EL (cell line): ENCODE measurements around the gene BICC1.
A peak's percentile ranks its signal among the peaks of the same experiment; 100 is the strongest.
"Not testable (repeated sequence)": the region's sequence is repeated elsewhere in the genome, so short reads cannot be mapped to it uniquely, and the experiment has no call there.

Source experiments
- DNase-seq: peaks from one replicate; pipeline ENCODE4 v3.0.0-alpha.2; 2016

The BICC1 gene

DNA sequence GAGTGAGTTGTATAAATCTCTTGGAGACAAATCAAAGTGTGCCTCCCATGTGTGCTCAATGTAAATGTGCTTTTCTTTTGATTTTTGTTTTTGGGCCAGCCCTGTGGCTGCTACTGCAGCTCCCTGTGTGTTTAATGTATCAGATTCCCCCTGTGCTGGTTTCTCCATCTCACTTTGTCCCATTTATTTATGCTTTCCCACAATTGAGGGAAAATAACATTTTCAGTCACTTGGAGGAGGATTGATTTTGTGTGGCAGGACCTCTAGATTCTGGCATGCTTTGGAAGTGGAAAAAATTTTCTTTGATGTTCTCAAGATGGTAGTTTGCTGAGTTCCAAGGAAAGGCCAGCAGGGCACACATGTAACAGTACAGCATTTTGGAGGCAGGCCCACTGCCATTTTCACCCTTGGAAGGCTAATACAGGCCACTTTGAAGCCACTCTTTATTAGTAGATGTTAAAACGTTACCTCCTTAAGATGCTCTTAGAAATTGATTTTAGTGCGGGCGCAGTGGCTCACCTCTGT lies 323.6 kb downstream of the BICC1 start:
- DNase-seq: no peak

- no peak for DNase-seq
Measured at GRCh38 chr10:58836991-58837575, 324.4 kb downstream of the BICC1 start.

DNA sequence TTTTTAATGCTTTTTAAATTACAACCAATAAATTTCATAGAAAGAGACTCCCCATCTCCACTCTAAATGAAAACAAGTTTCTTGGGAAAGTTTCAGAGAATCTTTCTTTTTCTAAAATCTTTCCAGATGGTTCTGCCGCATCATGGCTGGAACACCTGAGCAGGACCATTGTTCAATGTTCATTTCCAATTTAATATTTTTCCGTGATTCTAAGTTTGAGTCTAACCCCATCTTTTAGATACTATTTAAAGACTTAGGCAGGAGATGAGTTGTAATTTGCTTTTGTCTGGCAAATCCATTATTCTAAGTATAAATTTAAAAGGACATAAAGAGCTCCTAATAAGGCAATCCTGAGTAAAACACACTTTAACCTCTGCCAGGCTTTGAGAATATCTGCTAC lies 325.2 kb downstream of the BICC1 start:
- DNase-seq: no peak

DNA sequence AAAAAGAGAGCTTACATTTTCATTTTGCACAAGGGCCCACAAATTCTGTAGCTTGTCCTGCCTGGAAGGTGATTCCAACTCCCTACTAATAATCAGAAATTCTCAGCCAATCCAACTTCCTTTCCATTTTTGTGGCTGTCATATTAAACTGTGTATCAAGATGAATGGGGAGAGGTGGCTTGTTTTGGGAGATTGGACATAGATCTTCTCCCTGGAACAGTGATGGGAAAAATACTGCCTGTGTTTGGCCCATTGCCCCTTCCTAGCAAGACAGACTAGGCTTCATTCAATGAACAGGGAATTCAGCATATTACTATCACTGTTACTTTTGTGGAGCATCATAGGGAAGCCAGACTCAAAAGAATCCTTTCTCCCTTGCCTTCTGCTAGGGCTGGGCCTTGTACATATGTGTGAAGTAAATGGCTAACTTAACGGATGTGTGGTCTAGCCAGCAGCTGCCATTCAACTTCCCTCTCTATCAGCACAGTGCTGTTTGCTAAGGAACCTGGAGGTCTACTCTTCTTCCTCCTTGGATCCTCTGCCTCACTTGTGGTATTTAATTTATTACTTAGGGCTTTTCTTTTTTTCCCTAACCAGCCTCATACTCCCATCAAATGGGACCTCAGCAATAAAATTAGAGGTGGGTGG lies 326.0 kb downstream of the BICC1 start:
- no peak for DNase-seq

DNA sequence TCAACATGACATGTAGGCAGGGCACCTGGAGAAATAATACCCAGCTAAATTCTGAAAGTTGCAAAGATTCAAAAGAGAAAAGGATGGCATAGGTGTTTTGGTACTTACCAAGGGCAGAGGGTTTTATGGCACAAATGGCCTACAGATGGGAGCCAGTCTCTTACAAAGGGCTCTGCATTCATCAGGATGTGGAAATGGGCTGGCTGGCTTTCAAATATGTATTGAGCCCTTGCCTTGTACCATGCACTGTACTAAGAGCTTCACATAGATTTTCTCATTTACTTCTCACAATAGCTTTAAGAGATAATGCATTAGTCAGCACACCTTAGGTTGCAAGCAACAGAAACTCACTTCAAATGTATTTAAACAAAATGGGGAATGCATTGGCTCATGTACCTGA lies 327.1 kb downstream of the BICC1 start:
- DNase-seq: peak; percentile 19

DNA sequence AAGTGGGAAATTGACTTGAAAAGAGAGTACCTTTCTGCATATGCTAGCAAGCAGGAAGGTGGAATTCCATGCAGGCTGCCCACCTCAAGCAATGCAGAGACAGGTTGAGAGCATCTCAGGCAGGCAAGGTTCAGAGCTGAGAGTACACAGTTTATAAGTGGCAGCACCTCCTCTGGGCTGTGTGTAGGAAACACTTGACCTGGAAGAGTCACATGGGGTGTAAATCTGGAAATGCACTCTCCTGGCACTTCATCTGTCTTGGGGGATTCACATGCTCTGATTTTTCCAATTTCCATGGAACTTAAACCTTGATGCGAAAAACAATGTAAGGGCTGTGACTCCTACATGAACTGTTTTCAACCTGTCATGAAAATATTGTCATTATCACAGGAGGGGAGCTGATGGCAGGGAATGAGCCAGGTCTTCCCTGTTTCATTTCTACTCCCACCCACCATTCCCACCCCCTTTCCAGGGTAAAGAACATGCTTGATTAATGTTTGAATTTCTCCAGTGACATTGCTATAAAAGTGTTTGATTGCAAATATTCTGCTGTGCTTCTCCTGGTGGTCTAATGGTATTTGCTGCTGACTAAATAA lies 328.3 kb downstream of the BICC1 start:
- no peak for DNase-seq

DNA sequence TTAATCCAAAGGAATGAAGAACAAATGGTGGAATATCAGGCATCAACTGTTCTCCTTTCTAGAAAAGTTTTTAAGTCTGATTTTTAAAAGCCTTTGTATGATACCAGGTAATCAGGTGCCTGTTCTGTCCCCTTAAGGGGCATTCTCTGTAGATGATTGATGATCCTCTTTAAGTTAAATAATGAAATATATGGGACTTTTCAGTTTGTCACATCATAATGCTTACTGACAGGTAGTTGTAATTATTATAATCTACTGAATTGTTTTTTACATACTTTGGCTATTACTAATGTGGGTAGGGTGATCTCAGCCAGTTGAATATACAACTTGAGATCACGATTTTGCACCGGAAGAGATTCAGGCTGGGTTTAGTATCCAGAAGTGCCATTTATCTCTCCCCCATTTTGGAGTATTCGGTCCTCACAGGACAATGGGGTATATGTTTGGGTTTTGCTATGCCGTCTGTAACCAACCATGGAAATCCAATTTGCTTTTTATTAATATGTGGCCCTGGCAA lies 330.2 kb downstream of the BICC1 start:
- DNase-seq: peak; percentile 50

DNA sequence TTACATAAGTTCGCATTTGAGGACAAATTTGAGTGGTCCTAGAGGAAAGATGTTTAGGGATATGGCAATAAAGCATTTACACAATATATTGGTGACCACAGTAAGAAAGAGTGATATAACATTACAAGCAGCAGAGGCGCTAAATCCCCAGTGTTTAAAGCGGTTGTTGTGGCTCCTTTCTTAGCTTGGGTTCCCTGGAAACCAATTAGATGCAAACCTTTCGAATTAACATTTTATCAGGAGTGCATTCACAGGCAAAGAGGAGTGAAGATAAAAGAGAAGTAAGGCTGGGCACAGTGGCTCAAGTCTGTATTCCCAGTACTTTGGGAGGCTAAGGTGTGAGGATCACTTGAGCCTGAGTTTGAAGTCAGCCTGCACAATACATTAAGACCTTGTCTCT lies 331.1 kb downstream of the BICC1 start:
- DNase-seq: no peak

GRCh38 chr10:58844680-58845079 lies 332.0 kb downstream of the BICC1 start:
- no peak for DNase-seq

DNA sequence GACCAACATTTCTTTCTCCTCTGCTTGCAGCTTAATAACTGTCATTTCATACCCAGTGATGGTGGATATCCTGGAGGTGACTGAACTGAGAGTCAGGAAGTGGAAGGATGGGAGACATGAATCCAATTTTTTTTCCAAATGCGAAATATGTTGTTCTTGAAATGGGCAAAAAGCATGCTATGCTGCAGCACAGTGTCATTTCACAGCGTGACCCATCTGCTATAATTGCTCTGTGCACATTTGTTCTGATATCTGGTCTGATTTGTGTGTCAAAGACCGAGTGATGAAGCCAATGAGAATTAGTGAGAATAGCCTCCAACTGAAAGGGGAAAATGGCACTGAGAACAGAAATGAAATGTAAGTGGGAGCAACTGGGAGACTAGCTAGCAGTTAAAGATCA lies 334.2 kb downstream of the BICC1 start:
- DNase-seq: no peak

DNA sequence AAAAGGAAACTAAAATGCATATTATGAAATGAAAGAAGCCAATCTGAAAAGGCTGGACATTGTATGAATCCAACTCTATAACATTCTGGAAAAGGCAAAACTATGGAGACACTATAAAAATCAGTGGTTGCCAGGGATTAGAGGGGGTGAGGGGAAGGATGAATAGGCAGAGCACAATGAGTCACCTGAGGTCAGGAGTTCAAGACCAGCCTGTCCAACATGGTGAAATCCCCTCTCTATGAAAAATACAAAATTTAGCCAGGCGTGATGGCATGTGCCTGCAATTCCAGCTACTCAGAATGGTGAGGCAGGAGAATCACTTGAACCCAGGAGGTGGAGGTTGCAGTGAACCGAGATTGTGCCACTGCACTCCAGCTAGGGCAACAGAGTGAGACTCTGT lies 338.9 kb downstream of the BICC1 start:
- peak; percentile 54 for DNase-seq

- no peak for DNase-seq
Measured at GRCh38 chr10:58853668-58854067, 341.0 kb downstream of the BICC1 start.

DNA sequence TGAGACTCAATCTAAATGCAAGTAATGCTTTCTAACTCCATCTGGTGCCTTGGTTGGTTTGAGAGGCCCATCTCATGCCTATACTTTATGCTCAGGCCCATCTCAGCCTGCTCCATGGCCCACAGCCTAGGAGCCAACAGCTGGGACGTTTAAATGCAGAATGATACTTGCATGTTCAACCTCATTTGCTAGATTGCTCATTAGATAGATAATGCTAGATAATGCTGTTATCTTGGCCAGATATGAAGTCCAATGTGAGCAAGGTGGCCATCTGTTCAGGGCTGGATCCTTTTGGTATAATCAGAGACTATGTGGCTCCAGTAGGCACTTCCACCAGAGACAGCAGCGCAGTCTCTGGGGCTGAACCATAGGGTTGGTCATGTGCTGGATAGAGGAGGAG lies 342.1 kb downstream of the BICC1 start:
- DNase-seq: no peak

DNA sequence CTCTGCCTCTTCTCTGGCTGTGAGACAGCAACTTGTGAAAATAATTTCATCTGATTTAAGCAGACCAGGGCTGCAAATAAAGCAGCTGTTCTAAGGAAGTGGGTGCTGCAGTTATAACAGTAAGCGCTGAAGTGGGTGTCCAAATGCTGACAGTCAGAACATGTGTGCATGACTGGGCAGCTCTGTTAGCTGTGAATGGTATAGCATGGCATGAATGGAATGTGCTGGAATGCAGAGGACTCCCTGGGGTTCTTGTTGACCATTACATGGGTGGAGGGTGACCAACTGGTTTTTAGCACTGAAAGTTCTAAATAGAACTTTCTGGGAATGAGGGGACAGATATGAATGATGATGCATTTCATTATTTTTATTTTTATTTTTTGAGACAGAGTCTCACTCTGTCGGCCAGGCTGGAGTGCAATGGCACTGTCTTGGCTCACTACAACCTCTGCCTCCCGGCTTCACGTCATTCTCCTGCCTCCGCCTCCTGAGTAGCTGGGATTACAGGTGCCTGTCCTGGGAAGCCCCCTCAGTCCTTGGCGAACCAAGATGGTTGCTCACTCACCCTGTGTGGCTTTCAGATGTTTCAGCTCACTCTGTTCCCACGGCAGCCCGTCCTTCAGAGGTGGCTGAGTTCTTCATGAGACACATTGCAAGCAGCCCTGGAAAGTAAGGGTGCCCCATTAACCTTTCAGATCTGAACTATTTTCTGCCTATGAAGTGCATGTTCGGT lies 344.0 kb downstream of the BICC1 start:
- DNase-seq: peak; percentile 99

DNA sequence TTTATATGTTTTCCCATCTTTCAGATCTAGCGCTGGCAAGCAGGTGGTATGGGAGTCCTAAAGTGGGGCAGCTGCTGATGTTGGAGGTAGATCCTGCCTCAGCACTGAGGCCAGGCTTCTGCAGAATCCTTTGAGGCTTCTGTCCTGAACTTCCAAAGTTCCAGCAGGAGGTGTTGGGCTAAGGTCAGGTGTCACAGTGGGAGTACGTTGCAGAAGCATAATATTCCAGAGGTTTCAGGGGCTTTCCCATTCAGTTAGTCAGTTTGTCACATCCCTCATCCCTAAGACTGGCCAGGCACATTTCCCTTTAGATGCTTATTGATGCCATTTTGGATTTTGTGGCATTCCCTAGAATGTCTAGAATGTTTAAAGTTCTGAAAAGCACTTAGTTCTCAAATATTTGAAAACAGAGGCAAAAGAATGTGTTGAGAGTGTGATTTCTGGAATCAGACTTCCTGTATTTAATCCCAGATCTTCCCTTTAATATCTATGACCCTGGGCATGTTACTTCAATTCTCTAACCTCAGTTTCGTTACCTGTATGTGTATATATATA lies 344.7 kb downstream of the BICC1 start:
- DNase-seq: peak; percentile 30

DNA sequence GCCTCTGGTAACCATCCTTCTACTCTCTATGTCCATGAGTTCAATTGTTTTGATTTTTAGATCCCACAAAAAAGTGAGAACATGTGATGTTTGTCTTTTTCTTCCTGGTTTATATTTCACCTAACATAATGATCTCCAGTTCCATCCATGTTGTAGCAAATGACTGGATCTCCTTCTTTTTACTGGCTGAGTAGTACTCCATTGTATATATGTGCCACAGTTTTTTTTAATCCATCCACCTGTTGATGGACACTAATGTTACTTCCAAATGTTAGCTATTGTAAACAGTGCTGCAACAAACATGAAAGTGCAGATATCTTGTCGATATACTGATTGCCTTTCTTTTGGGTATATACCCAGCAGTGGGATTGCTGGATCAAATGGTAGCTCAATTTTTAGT lies 345.5 kb downstream of the BICC1 start:
- DNase-seq: not testable (repeated sequence)

DNA sequence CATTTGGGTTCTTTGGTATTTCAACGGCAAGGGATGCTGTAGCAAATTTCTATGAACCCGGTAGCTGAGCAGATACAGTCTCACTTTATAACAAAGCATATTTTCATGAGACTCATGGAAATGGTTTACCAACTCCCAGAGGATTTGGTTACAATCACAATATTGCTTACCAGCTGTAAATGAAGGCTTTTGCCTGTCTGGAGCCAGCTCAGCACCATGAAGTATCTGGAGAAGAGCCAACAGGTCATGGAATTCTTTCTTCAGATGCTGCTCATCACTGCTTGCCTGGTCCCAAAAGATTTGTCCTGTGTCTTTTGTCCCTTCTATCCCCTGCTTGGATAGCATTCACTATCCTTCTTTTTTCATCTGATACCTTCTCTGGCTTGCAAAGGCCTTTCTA lies 346.9 kb downstream of the BICC1 start:
- DNase-seq: no peak

DNA sequence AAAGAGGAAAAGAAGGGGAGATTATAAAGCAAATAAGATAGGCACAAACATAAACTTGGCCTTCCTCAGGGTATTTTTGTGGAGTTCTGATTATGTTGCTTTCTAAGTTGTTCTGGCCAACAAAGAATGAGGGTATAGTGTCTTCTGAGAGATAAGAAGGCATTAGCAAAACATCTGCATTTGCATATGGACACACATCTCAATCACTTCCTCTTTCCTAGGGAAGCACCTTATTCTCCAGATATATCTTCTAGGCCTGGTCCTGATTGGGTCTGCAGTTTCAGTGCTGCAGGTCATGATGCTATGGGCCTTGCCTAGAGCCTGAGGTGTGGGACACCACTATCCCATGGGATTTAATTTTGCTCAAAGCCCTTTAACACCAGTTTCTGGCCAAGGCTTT lies 355.0 kb downstream of the BICC1 start:
- no peak for DNase-seq

DNA sequence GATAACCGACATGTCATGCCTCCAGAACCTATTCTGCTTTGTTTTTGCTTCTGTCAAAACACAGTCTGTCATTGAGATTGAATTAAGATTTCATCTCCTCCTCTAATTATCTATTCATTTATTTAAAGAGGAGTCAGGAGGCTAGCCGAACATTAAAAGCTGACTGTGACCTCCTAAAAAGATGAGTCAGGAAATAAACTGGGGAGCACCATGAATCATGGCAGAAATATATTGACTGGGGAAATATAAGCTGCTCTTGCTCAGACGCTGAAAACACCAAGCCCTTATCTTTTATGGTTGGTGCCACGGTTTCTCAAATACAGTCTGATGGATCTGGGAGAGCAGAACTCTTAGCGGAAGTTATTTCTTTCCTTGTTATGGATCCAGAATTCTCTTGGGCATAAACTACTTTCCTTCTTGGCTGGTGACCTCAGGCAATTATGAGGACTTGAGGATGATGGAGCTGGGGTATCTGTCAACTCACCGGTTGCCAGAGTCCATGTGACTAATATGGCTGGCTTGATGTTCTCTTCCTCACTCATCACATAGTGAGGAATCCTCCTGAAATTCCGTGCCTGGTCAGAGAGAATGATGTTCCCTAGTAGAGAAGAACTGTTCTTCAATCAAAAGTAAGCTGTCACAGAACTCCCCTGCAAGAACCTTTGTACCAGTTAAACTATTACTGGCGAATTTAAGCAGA lies 356.2 kb downstream of the BICC1 start:
- peak; percentile 58 for DNase-seq

- DNase-seq: no peak
Measured at GRCh38 chr10:58870070-58870469, 357.4 kb downstream of the BICC1 start.

- no peak for DNase-seq
Measured at GRCh38 chr10:58873161-58873560, 360.5 kb downstream of the BICC1 start.
